Ishikawa (cell line): ENCODE results near the gene F11R.

Source experiments
- CEBPB ChIP-seq: IDR thresholded peaks from 2 replicates; pipeline ENCODE4 v1.6.1; 2012
- CREB1 ChIP-seq: IDR thresholded peaks from 2 replicates; pipeline ENCODE4 v1.6.1; 2012; ENCODE audit warnings: low read depth
- EGR1 ChIP-seq: IDR thresholded peaks from 2 replicates; pipeline ENCODE4 v1.6.1; 2012
- EP300 ChIP-seq: IDR thresholded peaks from 2 replicates; pipeline ENCODE4 v1.6.1; 2012; ENCODE audit warnings: borderline replicate concordance
- FOXM1 ChIP-seq: IDR thresholded peaks from 2 replicates; pipeline ENCODE4 v1.6.1; 2012; ENCODE audit warnings: low read depth, borderline replicate concordance
- NFIC ChIP-seq: IDR thresholded peaks from 2 replicates; pipeline ENCODE4 v1.6.1; 2012
- RAD21 ChIP-seq: IDR thresholded peaks from 2 replicates; pipeline ENCODE4 v1.6.1; 2012; ENCODE audit warnings: low read depth
- TAF1 ChIP-seq: IDR thresholded peaks from 2 replicates; pipeline ENCODE4 v1.6.1; 2012; ENCODE audit warnings: low read depth, mild to moderate bottlenecking
- TCF12 ChIP-seq: IDR thresholded peaks from 2 replicates; pipeline ENCODE4 v1.6.1; 2012; ENCODE audit warnings: low read depth
- TEAD4 ChIP-seq: IDR thresholded peaks from 2 replicates; pipeline ENCODE4 v1.6.1; 2012
- YY1 ChIP-seq: IDR thresholded peaks from 2 replicates; pipeline ENCODE4 v1.6.1; 2012; ENCODE audit warnings: low read depth
- ZBTB7A ChIP-seq: IDR thresholded peaks from 2 replicates; pipeline ENCODE4 v1.6.1; 2012; ENCODE audit warnings: low read depth
- TF ChIP-seq, protein P1 (sequence below): IDR thresholded peaks from 2 replicates; pipeline ENCODE4 v1.6.1; 2012
- TF ChIP-seq, protein P2 (sequence below): IDR thresholded peaks from 2 replicates; pipeline ENCODE4 v1.6.1; 2012; ENCODE audit warnings: low read depth, mild to moderate bottlenecking
- TF ChIP-seq, protein P3 (sequence below): IDR thresholded peaks from 2 replicates; pipeline ENCODE4 v1.6.1; 2012

Gene F11R

DNA sequence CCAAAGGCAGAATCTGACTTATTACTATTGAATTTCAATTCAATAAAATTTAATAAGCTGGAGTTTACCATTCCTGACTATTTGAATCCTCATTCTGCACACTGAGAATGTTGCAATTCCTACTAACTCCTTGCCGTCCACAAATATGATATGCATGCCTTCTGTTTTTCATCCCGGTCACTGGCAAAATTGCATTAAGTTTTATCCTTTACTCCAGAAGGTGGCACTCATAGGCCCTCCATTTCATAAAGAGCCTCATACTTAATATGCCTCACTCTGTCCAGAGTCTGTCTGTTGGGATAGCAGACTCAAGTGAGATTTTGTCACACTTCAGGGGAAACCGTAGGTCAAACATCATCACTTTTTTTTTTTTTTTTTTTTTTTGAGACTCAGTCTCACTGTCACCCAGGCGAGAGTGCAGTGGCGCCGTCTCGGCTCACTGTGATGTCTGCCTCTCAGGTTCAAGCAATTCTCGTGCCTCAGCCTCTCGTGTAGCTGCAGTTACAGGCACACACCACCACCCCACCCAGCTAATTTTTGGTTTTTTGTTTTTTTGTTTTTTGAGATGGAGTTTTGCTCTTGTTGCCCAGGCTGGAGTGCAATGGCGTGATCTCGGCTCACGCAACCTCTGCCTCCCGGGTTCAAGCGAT, 27.3 kb downstream of the F11R start:
- TF ChIP-seq YY1 (no peak), RAD21 (peak; percentile 17; the same call in 1 of the 2 replicates)

DNA sequence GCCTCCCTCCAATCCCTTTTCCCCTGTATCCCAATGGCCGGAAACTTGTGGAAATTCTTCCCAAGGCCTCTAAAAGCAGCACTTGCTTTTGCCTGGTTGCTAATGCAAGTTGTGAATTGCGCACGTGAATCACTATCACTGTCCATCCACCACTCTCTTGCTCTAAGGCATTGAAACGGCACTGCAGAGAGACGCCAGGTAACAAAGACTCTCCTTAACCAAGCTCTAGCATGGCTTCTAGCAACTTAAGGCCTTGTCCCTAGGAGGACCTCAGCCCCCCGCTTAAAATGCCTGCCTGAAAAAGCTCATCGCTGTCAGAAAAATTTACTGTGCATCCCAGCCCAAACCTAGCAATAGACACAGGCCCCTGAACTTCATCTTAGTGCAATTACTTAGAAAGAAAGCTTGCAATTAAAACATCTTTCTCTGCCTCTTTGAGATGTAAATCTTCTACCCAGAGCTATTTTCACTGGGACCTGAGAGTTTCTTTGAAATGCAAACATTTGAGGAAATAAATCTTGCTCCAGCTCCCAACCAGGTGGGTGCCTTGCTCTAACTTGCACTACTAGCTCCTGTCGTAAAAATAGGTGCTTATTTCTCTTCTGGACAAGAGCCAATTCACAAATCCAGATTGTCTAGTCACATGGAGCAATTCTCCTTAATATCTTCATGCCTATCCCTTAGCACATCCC, 33.4 kb downstream of the F11R start:
- TF ChIP-seq, protein P1, sequence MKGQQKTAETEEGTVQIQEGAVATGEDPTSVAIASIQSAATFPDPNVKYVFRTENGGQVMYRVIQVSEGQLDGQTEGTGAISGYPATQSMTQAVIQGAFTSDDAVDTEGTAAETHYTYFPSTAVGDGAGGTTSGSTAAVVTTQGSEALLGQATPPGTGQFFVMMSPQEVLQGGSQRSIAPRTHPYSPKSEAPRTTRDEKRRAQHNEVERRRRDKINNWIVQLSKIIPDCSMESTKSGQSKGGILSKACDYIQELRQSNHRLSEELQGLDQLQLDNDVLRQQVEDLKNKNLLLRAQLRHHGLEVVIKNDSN = no peak
- TF ChIP-seq TEAD4 (no peak), YY1 (no peak), FOXM1 (no peak), TCF12 (no peak), TAF1 (no peak), CREB1 (no peak), RAD21 (no peak), EGR1 (no peak), CEBPB (no peak), NFIC (no peak), ZBTB7A (no peak), EP300 (no peak)

DNA sequence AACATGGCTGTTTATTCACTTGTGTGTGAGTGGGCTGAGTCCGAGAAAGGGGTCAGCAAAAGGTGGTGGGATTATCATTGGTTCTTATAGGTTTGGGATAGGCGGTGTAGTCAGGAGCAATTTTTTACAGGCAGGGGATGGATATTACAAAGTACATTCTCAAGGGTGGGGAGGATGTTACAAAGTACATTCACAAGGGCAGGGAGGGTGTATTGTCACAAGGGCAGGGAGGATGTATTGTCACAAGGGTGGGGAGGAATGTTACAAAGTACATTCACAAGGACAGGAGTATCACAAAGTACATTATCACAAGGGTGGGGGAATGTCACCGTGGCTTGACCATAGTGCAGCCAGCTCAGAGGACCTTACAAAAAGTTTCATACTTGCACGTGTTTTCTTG, 35.2 kb downstream of the F11R start:
- TF ChIP-seq FOXM1 (no peak), ZBTB7A (no peak), TCF12 (no peak), YY1 (no peak), EP300 (no peak), EGR1 (no peak), CEBPB (no peak), NFIC (no peak), TAF1 (no peak)
- TF ChIP-seq, protein P2, sequence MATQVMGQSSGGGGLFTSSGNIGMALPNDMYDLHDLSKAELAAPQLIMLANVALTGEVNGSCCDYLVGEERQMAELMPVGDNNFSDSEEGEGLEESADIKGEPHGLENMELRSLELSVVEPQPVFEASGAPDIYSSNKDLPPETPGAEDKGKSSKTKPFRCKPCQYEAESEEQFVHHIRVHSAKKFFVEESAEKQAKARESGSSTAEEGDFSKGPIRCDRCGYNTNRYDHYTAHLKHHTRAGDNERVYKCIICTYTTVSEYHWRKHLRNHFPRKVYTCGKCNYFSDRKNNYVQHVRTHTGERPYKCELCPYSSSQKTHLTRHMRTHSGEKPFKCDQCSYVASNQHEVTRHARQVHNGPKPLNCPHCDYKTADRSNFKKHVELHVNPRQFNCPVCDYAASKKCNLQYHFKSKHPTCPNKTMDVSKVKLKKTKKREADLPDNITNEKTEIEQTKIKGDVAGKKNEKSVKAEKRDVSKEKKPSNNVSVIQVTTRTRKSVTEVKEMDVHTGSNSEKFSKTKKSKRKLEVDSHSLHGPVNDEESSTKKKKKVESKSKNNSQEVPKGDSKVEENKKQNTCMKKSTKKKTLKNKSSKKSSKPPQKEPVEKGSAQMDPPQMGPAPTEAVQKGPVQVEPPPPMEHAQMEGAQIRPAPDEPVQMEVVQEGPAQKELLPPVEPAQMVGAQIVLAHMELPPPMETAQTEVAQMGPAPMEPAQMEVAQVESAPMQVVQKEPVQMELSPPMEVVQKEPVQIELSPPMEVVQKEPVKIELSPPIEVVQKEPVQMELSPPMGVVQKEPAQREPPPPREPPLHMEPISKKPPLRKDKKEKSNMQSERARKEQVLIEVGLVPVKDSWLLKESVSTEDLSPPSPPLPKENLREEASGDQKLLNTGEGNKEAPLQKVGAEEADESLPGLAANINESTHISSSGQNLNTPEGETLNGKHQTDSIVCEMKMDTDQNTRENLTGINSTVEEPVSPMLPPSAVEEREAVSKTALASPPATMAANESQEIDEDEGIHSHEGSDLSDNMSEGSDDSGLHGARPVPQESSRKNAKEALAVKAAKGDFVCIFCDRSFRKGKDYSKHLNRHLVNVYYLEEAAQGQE = no peak
- TF ChIP-seq, protein P3, sequence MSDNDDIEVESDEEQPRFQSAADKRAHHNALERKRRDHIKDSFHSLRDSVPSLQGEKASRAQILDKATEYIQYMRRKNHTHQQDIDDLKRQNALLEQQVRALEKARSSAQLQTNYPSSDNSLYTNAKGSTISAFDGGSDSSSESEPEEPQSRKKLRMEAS = no peak
- TF ChIP-seq, protein P1 = no peak

DNA sequence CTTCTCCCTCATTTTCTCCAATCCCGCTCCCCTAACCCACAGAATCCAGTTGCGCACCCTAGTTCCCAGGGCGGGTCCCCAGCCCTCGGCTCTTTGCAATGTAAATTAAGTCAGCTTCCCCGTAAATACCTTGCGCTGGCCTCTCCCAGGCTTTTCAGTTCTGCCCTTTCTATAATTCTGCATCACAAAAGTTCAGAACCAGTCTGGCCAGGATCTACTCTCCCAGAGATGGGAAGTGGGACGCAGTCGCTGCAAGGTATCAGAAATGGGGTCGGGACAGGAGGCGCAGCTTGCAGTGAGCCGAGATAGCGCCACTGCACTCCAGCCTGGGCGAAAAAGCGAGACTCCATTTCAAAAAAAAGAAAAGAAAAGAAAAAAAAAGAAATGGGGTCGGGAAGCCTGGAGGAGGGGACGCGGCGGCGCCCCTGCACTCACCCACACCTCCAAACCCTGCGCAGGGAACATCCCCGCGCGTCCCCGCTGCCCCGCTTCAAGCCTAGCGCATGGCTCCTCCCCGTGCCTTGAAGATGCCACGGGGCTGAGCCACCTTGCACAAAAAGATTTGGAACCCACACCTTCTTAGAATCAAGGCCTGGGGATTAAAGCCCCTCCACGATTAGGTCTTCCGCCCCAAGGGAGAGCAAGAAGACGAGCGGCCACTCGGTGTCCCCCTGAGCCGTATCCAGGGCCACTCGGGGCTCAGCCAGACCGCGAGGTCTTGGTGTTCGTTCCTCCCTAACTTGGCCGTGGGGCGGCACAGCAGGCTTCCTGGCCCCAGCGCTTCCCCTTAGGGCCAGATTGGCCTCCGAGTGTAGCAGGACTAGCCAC, 39.2 kb downstream of the F11R start:
- TF ChIP-seq, protein P3 = no peak
- no peak for TF ChIP-seq TEAD4
- no peak for TF ChIP-seq NFIC
- TF ChIP-seq EP300 = no peak
- no peak for TF ChIP-seq CEBPB

DNA sequence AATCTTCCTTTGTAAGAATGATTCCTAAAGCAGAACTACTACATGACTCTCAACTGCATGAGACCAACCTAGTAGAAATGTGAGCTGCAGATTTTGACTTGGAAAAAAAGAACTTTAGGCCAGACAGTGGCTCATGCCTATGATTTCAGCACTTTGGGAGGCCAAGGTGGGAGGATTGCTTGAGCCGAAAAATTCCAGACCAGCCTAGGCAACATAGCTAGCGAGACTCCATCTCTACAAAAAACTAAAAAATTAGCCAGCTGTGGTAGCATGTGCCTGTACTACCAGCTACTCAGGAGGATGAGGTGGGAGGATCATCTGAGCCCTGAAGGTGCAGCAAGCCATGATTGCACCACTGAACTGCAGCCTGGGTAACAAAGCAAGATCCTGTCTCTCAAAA, 41.7 kb downstream of the F11R start:
- TF ChIP-seq FOXM1 (no peak), EGR1 (no peak), NFIC (no peak), CEBPB (no peak), TCF12 (no peak), RAD21 (no peak)
- TF ChIP-seq, protein P1 = no peak
- TF ChIP-seq, protein P2 = no peak
